HL-60/S4 treated with phorbol 12-myristate 13-acetate at 8.2 ng/mL for 4 days and 3 days (cell line): ENCODE results near the gene CNOT10.
"Not testable (repeated sequence)": the region's sequence is repeated elsewhere in the genome, so short reads cannot be mapped to it uniquely, and the experiment has no call there.

Experiments
- in situ Hi-C: fragments of 300-500 bp; cut with MboI; formaldehyde crosslinking; loops from 2 replicates; pipeline ENCODE4 v1.15.0; 2022; ENCODE audit warnings: low sequenced_read_pairs

CNOT10 gene

GRCh38 chr3:32751377-32751776, 66.4 kb downstream of the CNOT10 start:
- in situ Hi-C loops = no loop called here

- in situ Hi-C loops = no loop called here
These were observed 70.8 kb downstream of the CNOT10 start for GRCh38 chr3:32755761-32756160.

- in situ Hi-C loops = no loop called here
These were observed 72.8 kb downstream of the CNOT10 start for GRCh38 chr3:32757618-32758374.

GRCh38 chr3:32758375-32758753, 73.4 kb downstream of the CNOT10 start:
- in situ Hi-C loops = no loop called here

GRCh38 chr3:32759342-32759741, 74.4 kb downstream of the CNOT10 start:
- in situ Hi-C loops = no loop called here

- in situ Hi-C loops = no loop called here
These were observed 79.5 kb downstream of the CNOT10 start for GRCh38 chr3:32764481-32764880.

- in situ Hi-C loops = no loop called here
These were observed 93.4 kb downstream of the CNOT10 start for GRCh38 chr3:32778389-32778788.

- in situ Hi-C loops = no loop called here
These were observed 95.2 kb downstream of the CNOT10 start for GRCh38 chr3:32780071-32780734.

- in situ Hi-C loops = no loop called here
These were observed 95.8 kb downstream of the CNOT10 start for GRCh38 chr3:32780735-32781210.

GRCh38 chr3:32781211-32781968, 96.4 kb downstream of the CNOT10 start:
- in situ Hi-C loops = no loop called here

GRCh38 chr3:32781969-32782270, 96.9 kb downstream of the CNOT10 start:
- in situ Hi-C loops = not testable (repeated sequence)

GRCh38 chr3:32782407-32782806, 97.4 kb downstream of the CNOT10 start:
- in situ Hi-C loops = no loop called here

- in situ Hi-C loops = no loop called here
These were observed 106.8 kb downstream of the CNOT10 start for GRCh38 chr3:32791833-32792232.

GRCh38 chr3:32794487-32795308, 109.7 kb downstream of the CNOT10 start:
- in situ Hi-C loops = no loop called here

- in situ Hi-C loops = not testable (repeated sequence)
These were observed 111.5 kb downstream of the CNOT10 start for GRCh38 chr3:32796384-32796950.

GRCh38 chr3:32797776-32798175, 112.8 kb downstream of the CNOT10 start:
- in situ Hi-C loops = no loop called here

GRCh38 chr3:32801440-32801839, 116.5 kb downstream of the CNOT10 start:
- in situ Hi-C loops = not testable (repeated sequence)

GRCh38 chr3:32813180-32813579, 128.2 kb downstream of the CNOT10 start:
- in situ Hi-C loops = no loop called here

- in situ Hi-C loops = no loop called here
These were observed 129.4 kb downstream of the CNOT10 start for GRCh38 chr3:32814361-32814760.

GRCh38 chr3:32815841-32816438, 131.0 kb downstream of the CNOT10 start:
- in situ Hi-C loops = no loop called here
